MCF 10A (cell line): Measurements from ENCODE around the gene STOM. TPM values are rescaled to one million over a fixed set of nuclear protein-coding genes. Genes with fewer than 3 reads are reported as not detected.
A peak's percentile ranks its signal among the peaks of the same experiment; 100 is the strongest.

Experiments used
- BruUV-seq: library from RNA; stranded (reverse); fragments of 400-500 nt; replicated peaks from 2 replicates; lab custom pipeline; 2021; lab: Mats Ljungman, UMichigan
- CTCF ChIA-PET: fragments of 300-600 bp; sonication (Branson Sonifier 250); formaldehyde crosslinking; extraction: SDS; loops from one replicate; lab custom pipeline; 2021; ENCODE audit warnings: antibody characterized with exemption, inconsistent platforms; lab: Yijun Ruan, JAX
- POLR2A ChIA-PET: fragments of 300-600, 350-650 bp; sonication (Branson Sonifier 250); formaldehyde crosslinking; extraction: SDS; loops from one replicate; lab custom pipeline; 2020; ENCODE audit warnings: antibody characterized with exemption, inconsistent platforms; lab: Yijun Ruan, JAX
- DNase-seq: peaks from one replicate; pipeline ENCODE4 v3.0.0-alpha.2; 2018; ENCODE audit not compliant: unreplicated experiment
- H3K27ac Mint-ChIP-seq: one replicate; pipeline ENCODE4 v1.8.0; 2022; ENCODE audit warnings: mild to moderate bottlenecking, low read depth, mixed read lengths; ENCODE audit not compliant: unreplicated experiment
- H3K27me3 Mint-ChIP-seq: one replicate; pipeline ENCODE4 v1.8.0; 2022; ENCODE audit warnings: mixed read lengths; ENCODE audit not compliant: insufficient read depth, unreplicated experiment
- H3K36me3 Mint-ChIP-seq: one replicate; pipeline ENCODE4 v1.8.0; 2022; ENCODE audit warnings: mild to moderate bottlenecking, moderate library complexity, mixed read lengths; ENCODE audit not compliant: insufficient read depth, unreplicated experiment
- H3K4me1 Mint-ChIP-seq: one replicate; pipeline ENCODE4 v1.8.0; 2022; ENCODE audit warnings: mixed read lengths; ENCODE audit not compliant: insufficient read depth, unreplicated experiment
- H3K4me3 Mint-ChIP-seq: one replicate; pipeline ENCODE4 v1.8.0; 2022; ENCODE audit warnings: mild to moderate bottlenecking, moderate library complexity, mixed read lengths; ENCODE audit not compliant: unreplicated experiment
- H3K9me3 Mint-ChIP-seq: one replicate; pipeline ENCODE4 v1.8.0; 2022; ENCODE audit warnings: mixed read lengths; ENCODE audit not compliant: unreplicated experiment
- intact Hi-C: fragments of 100-400 bp; cut with micrococcal nuclease; formaldehyde crosslinking; loops from 2 replicates; pipeline ENCODE4 v1.14.1; 2022
- total RNA-seq: library from RNA; stranded (reverse); gene quantifications from 2 replicates; pipeline ENCODE4 v1.2.3, GENCODE V29; 2022
- TF ChIP-seq, protein P1 (sequence below): fragments of 200-600 bp; IDR thresholded peaks from one replicate; pipeline ENCODE4 v1.8.0; 2022; ENCODE audit warnings: antibody characterized with exemption, mild to moderate bottlenecking; ENCODE audit not compliant: unreplicated experiment

STOM gene
- total RNA-seq, 1 experiment from 2014 or later: 231 TPM

GRCh38 chr9:121307976-121308375 lies 62.1 kb downstream of the STOM start:
- no peak overlapping the region for H3K27ac Mint-ChIP-seq
- no TSS peak for BruUV-seq
- H3K36me3 Mint-ChIP-seq: peaks cover 16% of the 10 kb centered on the region
- ChIA-PET CTCF (interaction anchor here (1.3 to 4.4 kb wide), 3 partner anchors 12 to 95 kb away, joined by 4 to 20 read pairs (median 16); no protein-coding TSS in a partner anchor), POLR2A (no interaction called here)
- H3K4me3 Mint-ChIP-seq: no peak overlapping the region
- H3K27me3 Mint-ChIP-seq: no peaks in the 10 kb centered on the region
- no peak for DNase-seq
- H3K4me1 Mint-ChIP-seq: peaks cover 11% of the 10 kb centered on the region
- H3K9me3 Mint-ChIP-seq: no peaks in the 10 kb centered on the region
- TF ChIP-seq, protein P1, sequence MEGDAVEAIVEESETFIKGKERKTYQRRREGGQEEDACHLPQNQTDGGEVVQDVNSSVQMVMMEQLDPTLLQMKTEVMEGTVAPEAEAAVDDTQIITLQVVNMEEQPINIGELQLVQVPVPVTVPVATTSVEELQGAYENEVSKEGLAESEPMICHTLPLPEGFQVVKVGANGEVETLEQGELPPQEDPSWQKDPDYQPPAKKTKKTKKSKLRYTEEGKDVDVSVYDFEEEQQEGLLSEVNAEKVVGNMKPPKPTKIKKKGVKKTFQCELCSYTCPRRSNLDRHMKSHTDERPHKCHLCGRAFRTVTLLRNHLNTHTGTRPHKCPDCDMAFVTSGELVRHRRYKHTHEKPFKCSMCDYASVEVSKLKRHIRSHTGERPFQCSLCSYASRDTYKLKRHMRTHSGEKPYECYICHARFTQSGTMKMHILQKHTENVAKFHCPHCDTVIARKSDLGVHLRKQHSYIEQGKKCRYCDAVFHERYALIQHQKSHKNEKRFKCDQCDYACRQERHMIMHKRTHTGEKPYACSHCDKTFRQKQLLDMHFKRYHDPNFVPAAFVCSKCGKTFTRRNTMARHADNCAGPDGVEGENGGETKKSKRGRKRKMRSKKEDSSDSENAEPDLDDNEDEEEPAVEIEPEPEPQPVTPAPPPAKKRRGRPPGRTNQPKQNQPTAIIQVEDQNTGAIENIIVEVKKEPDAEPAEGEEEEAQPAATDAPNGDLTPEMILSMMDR: no peak
- intact Hi-C loops: no loop called here

- Mint-ChIP-seq H3K36me3 (peaks cover 7% of the 10 kb centered on the region), H3K27me3 (no peaks in the 10 kb centered on the region), H3K4me1 (peaks cover 11% of the 10 kb centered on the region), H3K9me3 (no peaks in the 10 kb centered on the region), H3K4me3 (no peak overlapping the region), H3K27ac (no peak overlapping the region)
- DNase-seq: no peak
- CTCF ChIA-PET: interaction anchor here (0.6 to 1.2 kb wide), 6 partner anchors 9 to 80 kb away, joined by 3 to 5 read pairs (median 4); no protein-coding TSS in a partner anchor
- TF ChIP-seq, protein P1: no peak
- POLR2A ChIA-PET: interaction anchor here (0.9 to 1.4 kb wide), 3 partner anchors 15 to 27 kb away, joined by 3 to 4 read pairs (median 4); no protein-coding TSS in a partner anchor
- intact Hi-C loops: no loop called here
- no TSS peak for BruUV-seq
Observed at GRCh38 chr9:121305269-121305994, 64.6 kb downstream of the STOM start.

- ChIA-PET CTCF (interaction anchor here (0.9 to 2.5 kb wide), 6 partner anchors 11 to 82 kb away, joined by 3 to 18 read pairs (median 4); no protein-coding TSS in a partner anchor), POLR2A (interaction anchor here (0.9 to 1.1 kb wide), 3 partner anchors 15 to 26 kb away, joined by 3 to 5 read pairs (median 4); no protein-coding TSS in a partner anchor)
- Mint-ChIP-seq H3K9me3 (no peaks in the 10 kb centered on the region), H3K36me3 (peaks cover 6% of the 10 kb centered on the region), H3K27ac (peak overlapping the region; percentile 69), H3K4me3 (no peak overlapping the region), H3K27me3 (no peaks in the 10 kb centered on the region), H3K4me1 (peaks cover 17% of the 10 kb centered on the region)
- TF ChIP-seq, protein P1: no peak
- intact Hi-C loops: no loop called here
- no peak for DNase-seq
- BruUV-seq: no TSS peak
Observed at GRCh38 chr9:121304707-121305106, 65.3 kb downstream of the STOM start.
